Measurements from ENCODE around the gene DEDD2. TPM values are rescaled to one million over a fixed set of nuclear protein-coding genes. Genes with fewer than 3 reads are reported as not detected.

Gene DEDD2
- total and polyA plus RNA-seq, 7 donors: 28.5 to 87.6 (median 41.3) TPM

GRCh38 chr19:42255766-42256745 lies 38.6 kb upstream of the DEDD2 start:
- H3K36me3 ChIP-seq: no peaks in the 10 kb centered on the region
- peak; percentile 84 for DNase-seq
- H3K4me1 ChIP-seq: peaks cover 0 to 40% (median 29%) of the 10 kb centered on the region in 4 donors
- intact Hi-C loops (cut with DNase I): loop anchor here (1.0 to 2.0 kb wide), 2 partner anchors 12 to 25 kb away; no protein-coding TSS in a partner anchor
- TF ChIP-seq EP300 (IDR thresholded peaks at IDR 0.05) (no peak), POLR2A (IDR thresholded peaks at IDR 0.05) (no peak), CTCF (IDR thresholded peaks at IDR 0.05) (no peak), POLR2AphosphoS5 (IDR thresholded peaks at IDR 0.05) (peak; percentile 25 to 71 (median 58))
- peak overlapping the region; percentile 84 to 100 (median 98) for H3K4me3 ChIP-seq
- WGBS, 2 donors: 4 to 11% methylated on average over 38 of the region's 38 CpGs
- no peaks in the 10 kb centered on the region for H3K27me3 ChIP-seq
- no peaks in the 10 kb centered on the region for H3K9me3 ChIP-seq
- peak overlapping the region; percentile 99 to 100 (median 100) for H3K27ac ChIP-seq

DNA sequence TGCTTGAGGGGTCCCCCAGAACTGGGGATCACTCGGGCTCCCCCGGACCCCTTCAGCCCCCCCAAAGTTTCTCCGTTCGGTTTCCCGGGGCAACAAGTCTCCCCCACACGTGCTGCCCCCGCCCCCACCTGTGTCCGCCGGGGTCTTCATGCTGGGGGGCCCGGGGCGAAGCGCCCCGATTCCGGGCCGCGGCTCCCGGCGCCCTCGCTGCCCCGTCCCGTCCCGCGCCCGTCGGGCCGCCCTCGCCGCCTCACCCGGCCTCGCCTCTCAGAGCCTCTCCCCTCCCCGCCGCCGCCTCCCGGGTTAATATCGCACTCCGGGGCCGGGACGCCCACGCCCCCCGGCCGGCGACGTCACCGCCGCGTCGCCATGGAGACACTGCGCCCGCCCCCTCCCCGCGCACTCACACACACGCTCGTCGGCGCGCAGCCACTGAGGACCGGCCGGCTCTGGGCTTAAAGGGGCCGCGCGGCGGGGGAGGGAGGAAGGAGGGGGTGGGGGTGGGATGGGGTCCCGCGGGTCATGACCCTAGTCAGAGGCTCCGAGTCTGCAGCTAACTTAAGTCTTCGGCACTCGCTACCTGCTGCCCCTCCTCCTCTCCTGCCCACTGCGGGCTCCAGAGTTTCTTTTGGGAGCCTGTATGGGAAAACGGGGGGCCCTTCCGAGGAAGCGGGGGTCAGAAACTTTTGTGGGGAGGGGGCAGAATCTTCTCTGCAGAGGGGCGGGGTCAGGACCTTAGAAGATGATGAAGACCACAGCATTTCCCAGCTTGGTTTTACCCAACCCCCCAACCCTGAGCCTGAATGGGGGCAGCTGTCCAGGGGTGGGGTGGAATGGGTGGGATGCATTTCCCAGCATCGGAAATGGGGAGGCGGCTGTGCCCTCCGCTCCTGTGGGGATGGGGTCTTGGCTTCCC lies 37.6 kb upstream of the DEDD2 start, which contains the start of gene ERF:
Gene ERF, minus strand, starts transcription at position 279 of the 916 bp plus-strand sequence. Its CDS starts 129 bp downstream, at position 150.
- 1% methylated on average over 75 of the region's 75 CpGs for WGBS, 2 donors
- Histone ChIP-seq H3K9me3 (no peaks in the 10 kb centered on the region), H3K27me3 (no peaks in the 10 kb centered on the region), H3K36me3 (peaks cover 0 to under 1% (median under 1%) of the 10 kb centered on the region in 4 donors), H3K27ac (peak within 1 kb of the TSS; percentile 99 to 100 (median 100)), H3K4me1 (peaks cover 0 to 50% (median 39%) of the 10 kb centered on the region in 4 donors), H3K4me3 (peak within 1 kb of the TSS; percentile 84 to 100 (median 98))
- peak; percentile 98 for DNase-seq
- intact Hi-C loops (cut with DNase I): loop anchor here (1.0 to 2.0 kb wide), 2 partner anchors 13 to 26 kb away; no protein-coding TSS in a partner anchor
- no peak for TF ChIP-seq CTCF (IDR thresholded peaks at IDR 0.05)
- peak in 1 of 4 donors; percentile 17 for TF ChIP-seq EP300 (IDR thresholded peaks at IDR 0.05)
- peak; percentile 97 to 99 (median 98) for TF ChIP-seq POLR2AphosphoS5 (IDR thresholded peaks at IDR 0.05)
- TF ChIP-seq POLR2A (IDR thresholded peaks at IDR 0.05): peak; percentile 33 to 53

DNA sequence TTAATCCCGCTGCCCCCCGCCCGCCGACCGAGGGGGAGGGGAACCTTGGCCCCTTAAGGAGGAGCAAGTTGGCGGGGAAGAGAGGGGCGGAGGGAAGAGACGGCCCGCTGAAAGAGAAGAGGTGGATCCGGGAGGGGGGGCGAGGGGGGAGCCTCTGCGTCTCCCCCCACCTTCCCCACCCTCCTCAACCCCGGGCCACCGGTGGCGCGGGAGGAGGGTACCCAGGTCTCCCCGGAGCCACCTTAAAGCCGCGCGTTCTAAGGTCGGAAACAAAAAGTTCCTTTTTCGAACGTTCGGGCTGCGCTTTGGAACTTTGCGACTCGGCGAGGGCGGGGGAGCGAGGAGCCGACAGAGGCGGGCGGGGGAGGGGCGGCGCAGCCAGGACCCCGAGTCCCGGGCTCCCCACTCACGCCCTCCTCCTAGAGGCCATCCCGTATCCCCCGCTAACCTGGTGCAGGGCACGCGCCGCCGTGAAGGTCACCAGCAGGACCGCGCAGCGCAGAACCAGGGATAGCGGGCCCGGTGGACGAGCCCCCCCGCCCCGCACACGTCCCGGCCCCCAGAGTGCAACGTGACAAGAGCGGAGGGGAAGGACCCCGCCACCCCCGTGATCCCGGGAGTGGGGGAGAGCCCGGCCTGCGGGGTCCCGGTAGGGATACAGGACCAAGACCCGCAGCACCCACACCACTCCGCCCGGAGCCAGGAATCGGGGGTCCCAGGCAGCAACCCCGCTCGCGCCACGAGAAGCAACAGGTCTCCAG lies 36.8 kb upstream of the DEDD2 start:
- TF ChIP-seq EP300 (IDR thresholded peaks at IDR 0.05): no peak
- no peak for TF ChIP-seq CTCF (IDR thresholded peaks at IDR 0.05)
- peak in 1 of 2 donors; percentile 29 for TF ChIP-seq POLR2A (IDR thresholded peaks at IDR 0.05)
- peak; percentile 45 to 76 (median 70) for TF ChIP-seq POLR2AphosphoS5 (IDR thresholded peaks at IDR 0.05)
- WGBS, 2 donors: 0 to 1% methylated on average over 69 to 70 of the region's 70 CpGs
- intact Hi-C loops (cut with DNase I): loop anchor here (2.0 kb wide), 1 partner anchor 27 kb away; no protein-coding TSS in a partner anchor

More for the DNA sequence above, 36.8 kb upstream of the DEDD2 start:
- Histone ChIP-seq H3K4me1 (peaks cover 0 to 58% (median 47%) of the 10 kb centered on the region in 4 donors), H3K9me3 (no peaks in the 10 kb centered on the region), H3K27ac (peak overlapping the region; percentile 99 to 100 (median 100)), H3K4me3 (peak overlapping the region; percentile 84 to 100 (median 98)), H3K27me3 (no peaks in the 10 kb centered on the region), H3K36me3 (peaks cover 3 to 9% (median 7%) of the 10 kb centered on the region in 4 donors)
- peak; percentile 91 for DNase-seq
